HG03060 (cell line): ENCODE results near the gene SHROOM2.
"Not testable (repeated sequence)": the region's sequence is repeated elsewhere in the genome, so short reads cannot be mapped to it uniquely, and the experiment has no call there.

ENCODE experiments used
- ATAC-seq: cut with Tn5 transposase; IDR thresholded peaks from one replicate; pipeline ENCODE4 v1.9.1; 2021; ENCODE audit warnings: low read depth, moderate number of reproducible peaks; ENCODE audit not compliant: unreplicated experiment

Gene SHROOM2

DNA sequence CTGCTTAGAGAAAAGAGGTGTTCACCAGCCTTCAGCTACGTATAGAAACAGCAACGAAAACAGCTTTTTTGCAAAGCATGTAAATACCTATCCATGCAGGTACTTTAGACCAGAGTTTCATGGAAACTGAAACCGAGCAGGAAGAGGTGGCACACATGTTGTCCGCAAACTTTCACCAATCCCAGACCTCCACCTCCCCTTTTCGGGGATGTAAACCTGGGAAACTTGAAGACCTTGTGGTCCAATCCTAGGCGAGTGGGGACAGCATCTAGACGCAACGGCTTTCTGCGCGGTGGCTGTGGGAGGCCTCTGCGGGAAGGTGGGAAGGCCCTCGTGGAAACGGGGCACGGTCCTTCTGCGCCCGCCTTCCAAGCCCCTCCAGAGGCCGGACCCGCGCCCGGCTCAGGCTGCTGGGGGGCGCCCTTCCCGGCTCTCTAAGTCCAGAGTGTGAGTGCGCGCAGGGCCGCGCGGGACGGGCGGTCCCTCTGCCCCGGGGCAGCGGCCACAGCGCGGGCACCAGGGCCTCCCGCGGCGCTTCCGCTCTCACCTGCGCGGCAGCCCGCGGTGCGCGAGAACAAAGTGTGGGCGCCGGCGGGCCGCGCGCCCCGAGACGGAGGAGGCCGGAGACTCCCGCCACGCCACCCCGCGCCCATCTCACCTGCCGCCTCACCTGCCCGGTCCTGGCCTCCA lies 830 bp upstream of the SHROOM2 start:
- no peak for ATAC-seq

DNA sequence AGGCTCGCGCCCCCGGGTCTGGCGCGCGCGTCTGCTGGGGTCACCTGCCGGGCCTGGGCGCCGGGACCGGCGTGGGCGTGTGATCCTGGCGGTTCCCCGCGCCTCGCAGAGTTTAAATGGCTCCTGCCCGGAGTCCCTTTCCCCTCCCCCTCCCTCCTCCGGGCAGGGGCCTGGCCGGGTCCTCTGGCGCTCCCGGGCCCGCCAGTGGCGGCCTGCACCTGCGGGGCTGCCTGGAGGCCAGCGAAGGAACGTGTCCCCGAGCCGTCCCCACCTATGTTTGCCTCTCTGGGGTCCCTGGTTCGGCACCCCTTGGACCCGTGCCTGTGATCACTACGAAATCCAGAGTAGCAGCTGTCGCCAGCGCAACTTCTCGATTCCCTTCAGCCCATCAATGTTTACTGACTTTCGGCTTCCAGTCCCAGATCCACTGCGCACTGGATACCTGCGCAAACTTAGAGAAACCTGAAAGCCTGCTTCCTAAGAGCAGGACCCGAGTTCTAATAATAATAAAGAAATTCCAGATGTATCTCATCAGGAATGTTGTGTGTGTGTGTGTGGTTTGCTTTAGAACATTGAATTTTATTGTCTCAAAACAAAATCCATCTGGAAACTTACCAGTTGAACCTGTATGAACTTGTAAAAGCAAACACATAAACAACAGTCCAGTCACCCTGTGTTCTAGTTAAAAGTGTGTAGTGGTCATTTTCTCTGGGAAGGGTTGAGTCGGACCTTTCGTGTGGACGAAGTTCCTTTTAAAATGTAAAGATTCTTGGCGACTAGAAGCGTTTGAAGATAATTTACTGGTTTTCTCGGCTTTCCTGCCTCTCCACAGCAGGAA lies 788 bp downstream of the SHROOM2 start:
- ATAC-seq: no peak

GRCh38 chrX:9788911-9789310 lies 2.7 kb downstream of the SHROOM2 start:
- no peak for ATAC-seq

DNA sequence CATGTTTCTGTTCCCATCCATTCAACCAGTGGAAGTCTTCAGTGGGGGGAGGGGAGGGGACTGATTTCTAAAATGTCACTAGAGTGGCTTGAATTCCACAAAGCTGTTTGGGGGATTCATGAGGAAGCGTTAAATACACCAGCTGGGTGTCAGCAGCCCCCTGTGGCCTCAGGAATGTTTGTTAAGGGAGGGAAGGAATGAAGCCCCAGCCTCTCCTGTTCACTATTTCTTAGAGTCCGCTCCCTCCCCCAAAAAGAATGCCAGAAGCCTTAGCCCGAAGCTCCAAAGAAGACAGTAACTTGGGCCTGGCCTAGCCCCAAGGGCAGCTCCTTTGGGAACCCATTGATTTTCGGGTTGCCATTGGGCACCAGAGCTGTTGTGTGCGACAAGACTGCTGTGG lies 3.3 kb downstream of the SHROOM2 start:
- no peak for ATAC-seq

- ATAC-seq: no peak
These were observed 4.6 kb downstream of the SHROOM2 start for GRCh38 chrX:9790866-9791265.

DNA sequence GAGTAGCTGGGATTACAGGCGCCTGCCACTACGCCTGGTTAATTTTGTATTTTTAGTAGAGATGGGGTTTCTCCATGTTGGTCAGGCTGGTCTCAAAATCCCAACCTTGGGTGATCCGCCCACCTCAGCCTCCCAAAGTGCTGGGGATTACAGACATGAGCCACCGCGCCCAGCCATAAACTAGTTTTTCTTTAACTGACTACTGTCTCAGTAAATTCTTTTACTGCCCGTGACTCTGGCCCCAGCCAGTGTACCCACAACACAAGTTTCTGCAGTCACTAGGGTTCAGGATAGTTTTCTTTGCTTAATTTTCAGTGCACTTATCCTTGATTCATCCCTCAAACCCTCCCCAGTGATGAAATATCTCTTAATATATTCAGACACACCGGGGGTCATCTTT lies 8.3 kb downstream of the SHROOM2 start:
- no peak for ATAC-seq

GRCh38 chrX:9797384-9798360 lies 11.4 kb downstream of the SHROOM2 start:
- ATAC-seq: no peak

- no peak for ATAC-seq
These were observed 16.5 kb downstream of the SHROOM2 start for GRCh38 chrX:9802737-9803136.

DNA sequence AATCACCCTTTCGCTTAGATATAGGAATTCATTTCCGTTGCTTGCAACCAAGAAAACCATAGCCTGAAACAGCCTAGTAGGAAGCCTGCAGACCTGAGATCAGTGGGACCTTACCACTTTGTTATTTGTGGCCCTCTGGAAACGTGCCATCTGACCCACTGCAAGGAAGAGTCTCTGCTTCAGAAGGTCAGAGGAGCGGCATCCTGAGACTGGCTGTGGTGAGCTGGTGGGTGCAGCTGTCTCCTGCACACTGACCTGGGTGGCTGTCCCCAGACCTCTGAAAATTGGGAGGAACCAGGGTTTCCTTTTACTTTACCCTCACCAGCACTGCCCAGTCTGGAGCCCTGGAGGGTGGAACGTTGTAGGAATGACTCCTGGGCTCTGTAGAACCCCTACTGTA lies 18.2 kb downstream of the SHROOM2 start:
- no peak for ATAC-seq

DNA sequence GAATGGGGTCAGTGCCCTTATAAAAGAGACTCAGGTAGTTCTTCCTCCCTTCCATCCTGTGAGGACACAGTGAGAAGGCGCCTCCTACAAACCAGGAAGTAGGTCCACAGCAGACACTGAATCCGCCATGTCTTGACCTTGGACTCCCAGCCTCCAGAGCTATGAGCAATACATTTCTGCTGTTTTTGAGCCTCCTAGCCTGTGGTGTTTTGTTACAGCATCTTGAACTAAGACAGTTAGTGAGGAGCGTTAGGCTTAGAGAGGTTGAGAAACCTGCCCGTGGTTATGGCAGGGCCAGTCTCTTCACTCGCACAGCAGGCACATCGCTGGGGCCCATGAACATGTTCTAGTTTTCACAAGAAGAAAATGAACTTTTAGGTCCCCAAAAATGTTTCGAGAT lies 19.7 kb downstream of the SHROOM2 start:
- no peak for ATAC-seq

DNA sequence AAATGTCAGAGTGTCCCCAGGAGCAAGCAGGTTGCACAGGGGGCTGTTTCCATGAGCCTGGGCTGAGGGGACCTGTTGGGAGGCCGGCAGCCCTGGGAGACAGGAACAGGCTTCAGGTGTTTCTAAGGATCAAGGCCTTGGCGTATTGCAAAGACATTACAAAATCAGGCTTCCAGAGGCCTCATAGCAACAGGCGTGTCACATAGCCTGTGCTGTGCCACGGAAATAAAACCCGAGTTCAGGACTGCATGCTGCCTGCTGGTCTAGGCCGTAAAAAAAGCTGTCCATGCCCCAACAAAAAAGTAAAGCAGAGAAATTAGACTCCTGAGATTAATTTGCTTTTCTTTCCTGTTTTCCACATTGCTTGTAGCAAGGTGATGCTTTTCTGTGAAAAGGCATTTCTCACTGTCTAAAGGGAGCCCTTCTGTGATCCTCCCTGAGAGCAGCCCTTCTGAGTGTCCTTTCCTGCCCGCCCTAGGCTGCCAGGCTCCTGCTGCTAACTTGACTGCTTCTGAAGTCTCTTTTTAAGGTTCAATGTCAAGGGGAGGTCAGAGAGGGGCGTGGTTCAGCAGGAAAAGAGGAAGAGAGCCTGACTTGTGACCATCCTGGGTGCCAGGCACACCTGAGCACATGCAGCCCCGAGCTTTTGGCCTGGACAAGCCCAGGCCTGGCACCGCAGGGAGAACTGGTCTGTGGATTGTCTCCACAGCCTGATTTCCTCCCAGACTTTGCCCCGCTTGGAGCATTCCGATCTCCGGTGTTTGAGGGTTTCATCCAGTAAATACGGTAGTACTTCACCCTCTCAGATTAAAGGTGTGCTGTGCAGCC lies 21.3 kb downstream of the SHROOM2 start:
- no peak for ATAC-seq

GRCh38 chrX:9809876-9810275 lies 23.6 kb downstream of the SHROOM2 start:
- ATAC-seq: not testable (repeated sequence)

DNA sequence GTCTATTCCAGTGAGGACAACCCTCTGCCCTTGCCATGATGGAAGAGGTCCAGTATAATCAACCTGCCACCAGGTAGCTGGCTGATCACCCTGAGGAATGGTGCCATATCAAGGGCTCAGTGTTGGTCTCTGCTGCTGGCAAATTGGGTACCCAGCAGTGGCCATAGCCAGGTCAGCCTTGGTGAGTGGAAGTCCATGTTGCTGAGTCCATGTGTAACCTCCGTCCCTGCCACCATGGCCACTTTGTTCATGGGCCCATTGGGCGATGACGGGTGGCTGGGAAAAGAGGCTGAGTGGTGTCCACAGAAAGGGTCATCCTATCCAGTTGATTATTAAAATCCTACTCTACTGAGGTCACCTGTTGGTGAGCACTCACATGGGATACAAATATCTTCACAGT lies 24.9 kb downstream of the SHROOM2 start:
- not testable (repeated sequence) for ATAC-seq

- ATAC-seq: no peak
These were observed 30.0 kb downstream of the SHROOM2 start for GRCh38 chrX:9816084-9816700.

DNA sequence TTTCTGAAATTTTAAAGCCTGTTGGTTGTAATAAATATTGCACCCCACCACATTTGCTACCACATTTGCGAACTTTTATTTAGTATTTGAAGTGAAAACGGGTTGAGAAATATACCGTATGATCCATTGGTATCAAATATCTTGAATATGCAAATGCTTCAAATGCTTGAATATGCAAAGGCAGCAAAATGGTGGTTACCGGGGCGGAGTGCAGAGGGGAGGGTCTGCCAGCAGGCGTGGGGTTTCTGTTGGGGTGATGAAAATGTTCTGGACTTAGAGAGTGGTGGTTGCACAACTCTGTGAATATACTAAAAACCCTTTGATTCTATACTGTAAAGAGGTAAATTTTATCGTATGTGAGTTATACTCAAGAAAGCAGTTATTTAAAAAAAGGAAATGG lies 35.3 kb downstream of the SHROOM2 start:
- ATAC-seq: no peak

GRCh38 chrX:9824554-9824953 lies 38.3 kb downstream of the SHROOM2 start:
- no peak for ATAC-seq

GRCh38 chrX:9825129-9825790 lies 39.0 kb downstream of the SHROOM2 start:
- no peak for ATAC-seq

DNA sequence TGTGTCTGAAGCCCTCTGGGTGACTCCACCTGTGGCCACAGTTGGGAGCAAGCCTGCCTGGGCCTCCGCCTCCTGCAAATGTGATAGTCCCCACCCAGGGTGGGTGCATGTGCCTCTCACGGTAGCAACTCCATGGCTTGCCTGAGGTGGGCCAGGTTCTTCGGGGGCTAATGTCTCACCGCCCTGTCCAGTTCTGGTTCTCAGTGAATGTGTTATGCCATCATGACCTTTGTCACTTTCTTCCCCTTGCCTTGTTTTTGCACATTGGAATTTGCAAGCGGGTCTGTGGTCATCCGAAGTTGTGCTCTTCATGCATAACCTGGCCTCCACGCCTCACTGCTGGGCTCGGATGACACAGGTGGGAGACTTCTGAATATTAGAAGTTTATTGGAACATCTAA lies 39.7 kb downstream of the SHROOM2 start:
- no peak for ATAC-seq
